SU-DHL-6 (cell line): ENCODE data around the gene PLXNB2.

Experiments
- H2AFZ ChIP-seq: fragments of 200-600 bp; sonication (generic); 2 replicates; pipeline ENCODE4 v1.6.1; 2014; ENCODE audit warnings: low read depth, mild to moderate bottlenecking, moderate library complexity, mixed read lengths, antibody characterized with exemption, low read length; ENCODE audit not compliant: severe bottlenecking
- H3F3A ChIP-seq: fragments of 200-600 bp; shearing (Covaris generic); 2 replicates; pipeline ENCODE4 v1.6.0; 2016; ENCODE audit warnings: antibody characterized with exemption, mild to moderate bottlenecking; ENCODE audit not compliant: insufficient read depth
- H3K27ac ChIP-seq: fragments of 200-600 bp; sonication (generic); 2 replicates; pipeline ENCODE4 v1.5.1; 2016; ENCODE audit warnings: low read depth, mild to moderate bottlenecking, low read length, moderate library complexity, mixed read lengths
- H3K27me3 ChIP-seq: fragments of 200-600 bp; sonication (generic), shearing (Covaris generic); 2 replicates; pipeline ENCODE4 v1.6.0; 2014; ENCODE audit warnings: mild to moderate bottlenecking, low read length
- H3K36me3 ChIP-seq: fragments of 200-600 bp; sonication (generic); 2 replicates; pipeline ENCODE4 v1.6.1; 2014; ENCODE audit warnings: mild to moderate bottlenecking, low read length, mixed read lengths
- H3K4me2 ChIP-seq: fragments of 300-600, 200-600 bp; shearing (Covaris generic), sonication (generic); 2 replicates; pipeline ENCODE4 v1.6.0; 2014; ENCODE audit warnings: low read length, low read depth, mild to moderate bottlenecking; ENCODE audit not compliant: poor library complexity, severe bottlenecking
- H3K4me3 ChIP-seq: fragments of 200-600 bp; sonication (generic); 2 replicates; pipeline ENCODE4 v1.5.1; 2014; ENCODE audit warnings: antibody characterized with exemption, low read length, mild to moderate bottlenecking, mixed read lengths; ENCODE audit not compliant: insufficient read depth, poor library complexity, severe bottlenecking
- H3K79me2 ChIP-seq: fragments of 200-600 bp; sonication (generic); 2 replicates; pipeline ENCODE4 v1.6.1; 2014; ENCODE audit warnings: mild to moderate bottlenecking, low read length, moderate library complexity; ENCODE audit not compliant: insufficient read depth
- H3K9ac ChIP-seq: fragments of 200-600 bp; sonication (generic); 2 replicates; pipeline ENCODE4 v1.7.0; 2014; ENCODE audit warnings: mild to moderate bottlenecking, low read length
- H3K9me2 ChIP-seq: fragments of 200-600 bp; sonication (generic); replicated peaks from 2 replicates; pipeline ENCODE4 v1.6.1; 2014; ENCODE audit warnings: low read length; ENCODE audit not compliant: insufficient read depth
- H3K9me3 ChIP-seq: fragments of 200-600 bp; sonication (generic); 2 replicates; pipeline ENCODE4 v1.6.1; 2014; ENCODE audit warnings: low read length, mixed read lengths; ENCODE audit not compliant: insufficient read depth
- H4K20me1 ChIP-seq: fragments of 200-600 bp; sonication (generic); 2 replicates; pipeline ENCODE4 v1.6.1; 2014; ENCODE audit warnings: low read depth, mild to moderate bottlenecking, antibody characterized with exemption, low read length, moderate library complexity, mixed read lengths
- CTCF ChIP-seq: fragments of 200-600 bp; sonication (generic); IDR thresholded peaks from one replicate; pipeline ENCODE4 v1.5.1; 2017; ENCODE audit warnings: antibody characterized with exemption, mild to moderate bottlenecking, low read length, moderate library complexity; ENCODE audit not compliant: insufficient read depth, poor library complexity, severe bottlenecking
- EZH2phosphoT487 ChIP-seq: fragments of 200-600 bp; sonication (generic), shearing (Covaris generic); conservative IDR thresholded peaks from 2 replicates; pipeline ENCODE4 v1.6.1; 2018; ENCODE audit warnings: mild to moderate bottlenecking, antibody characterized with exemption, low read length, moderate library complexity, mixed read lengths

Gene PLXNB2

GRCh38 chr22:50289942-50290630 is 17.4 kb downstream of the PLXNB2 start:
- Histone ChIP-seq H2AFZ (no peak overlapping the region), H4K20me1 (no peaks in the 10 kb centered on the region)
- no peak for TF ChIP-seq EZH2phosphoT487
- TF ChIP-seq CTCF, result no peak

GRCh38 chr22:50289151-50289941 is 18.1 kb downstream of the PLXNB2 start:
- no peak overlapping the region for H3K27ac ChIP-seq
- H3K36me3 ChIP-seq, result no peaks in the 10 kb centered on the region
- H3K4me3 ChIP-seq, result no peak overlapping the region
- no peaks in the 10 kb centered on the region for H3K9me2 ChIP-seq
- H3K9me3 ChIP-seq, result no peaks in the 10 kb centered on the region
- no peaks in the 10 kb centered on the region for H4K20me1 ChIP-seq
- no peak for TF ChIP-seq EZH2phosphoT487
- TF ChIP-seq CTCF, result no peak
- H3K79me2 ChIP-seq, result no peaks in the 10 kb centered on the region
- H3K27me3 ChIP-seq, result no peaks in the 10 kb centered on the region
- H2AFZ ChIP-seq, result no peak overlapping the region
- H3K4me2 ChIP-seq, result no peak overlapping the region
- no peaks in the 10 kb centered on the region for H3F3A ChIP-seq
- no peak overlapping the region for H3K9ac ChIP-seq

More at GRCh38 chr22:50289942-50290630, 17.4 kb downstream of the PLXNB2 start:
- Histone ChIP-seq H3K79me2 (no peaks in the 10 kb centered on the region), H3K4me2 (no peak overlapping the region), H3K27me3 (no peaks in the 10 kb centered on the region), H3K36me3 (no peaks in the 10 kb centered on the region), H3K9me3 (no peaks in the 10 kb centered on the region), H3K9me2 (no peaks in the 10 kb centered on the region), H3F3A (no peaks in the 10 kb centered on the region), H3K9ac (no peak overlapping the region), H3K4me3 (no peak overlapping the region), H3K27ac (no peak overlapping the region)

GRCh38 chr22:50287731-50288130 is 19.7 kb downstream of the PLXNB2 start:
- H3K9ac ChIP-seq, result no peak overlapping the region
- no peaks in the 10 kb centered on the region for H4K20me1 ChIP-seq
- no peaks in the 10 kb centered on the region for H3K27me3 ChIP-seq
- no peak overlapping the region for H3K4me3 ChIP-seq
- H3K4me2 ChIP-seq, result no peak overlapping the region
- no peak overlapping the region for H2AFZ ChIP-seq
- H3F3A ChIP-seq, result no peaks in the 10 kb centered on the region
- H3K27ac ChIP-seq, result no peak overlapping the region
- TF ChIP-seq CTCF, result no peak
- no peak for TF ChIP-seq EZH2phosphoT487
- H3K9me3 ChIP-seq, result no peaks in the 10 kb centered on the region
- no peaks in the 10 kb centered on the region for H3K79me2 ChIP-seq
- no peaks in the 10 kb centered on the region for H3K9me2 ChIP-seq
- H3K36me3 ChIP-seq, result no peaks in the 10 kb centered on the region
